Left ventricle myocardium inferior (tissue), 1 donor: Measurements from ENCODE around the gene STXBP3. TPM values are rescaled to one million over a fixed set of nuclear protein-coding genes. Genes with fewer than 3 reads are reported as not detected.

Experiments
- DNase-seq: peaks from one replicate; pipeline ENCODE4 v3.0.0-alpha.2; 2020
- H3K27ac ChIP-seq: fragments of 200-600 bp; replicated peaks from 2 replicates; pipeline ENCODE4 v1.8.0; 2021
- H3K27me3 ChIP-seq: fragments of 200-600 bp; 2 replicates; pipeline ENCODE4 v1.8.0; 2021; ENCODE audit warnings: low read depth
- H3K36me3 ChIP-seq: fragments of 200-600 bp; 2 replicates; pipeline ENCODE4 v1.8.0; 2021
- H3K4me1 ChIP-seq: fragments of 200-600 bp; 2 replicates; pipeline ENCODE4 v1.8.0; 2021
- H3K4me3 ChIP-seq: fragments of 200-600 bp; 2 replicates; pipeline ENCODE4 v1.8.0; 2021; ENCODE audit warnings: mild to moderate bottlenecking, moderate library complexity
- H3K9me3 ChIP-seq: fragments of 200-600 bp; replicated peaks from 2 replicates; pipeline ENCODE4 v1.8.0; 2021
- intact Hi-C: fragments of 100-400 bp; cut with micrococcal nuclease; formaldehyde crosslinking; loops from one replicate; pipeline ENCODE4 v1.11.0; 2022
- total RNA-seq: library from RNA; stranded (reverse); fragmentation: NEBNext Ultra II Directional; extraction: Animal tissue kit (Norgen Biotek cat#: 25700); gene quantifications from one replicate; pipeline ENCODE4 v1.2.1, GENCODE V29; 2021
- TF ChIP-seq, protein P1 (sequence below): fragments of 200-600 bp; IDR thresholded peaks from 2 replicates; pipeline ENCODE4 v1.8.0; 2021; ENCODE audit warnings: antibody characterized with exemption, mild to moderate bottlenecking, borderline replicate concordance
- donor health status: DM: no; HTN: yes; CAD: no; lungs with severe emphysema.

Gene STXBP3
- total RNA-seq, 1 donor from 2014 or later: 26.8 TPM

DNA sequence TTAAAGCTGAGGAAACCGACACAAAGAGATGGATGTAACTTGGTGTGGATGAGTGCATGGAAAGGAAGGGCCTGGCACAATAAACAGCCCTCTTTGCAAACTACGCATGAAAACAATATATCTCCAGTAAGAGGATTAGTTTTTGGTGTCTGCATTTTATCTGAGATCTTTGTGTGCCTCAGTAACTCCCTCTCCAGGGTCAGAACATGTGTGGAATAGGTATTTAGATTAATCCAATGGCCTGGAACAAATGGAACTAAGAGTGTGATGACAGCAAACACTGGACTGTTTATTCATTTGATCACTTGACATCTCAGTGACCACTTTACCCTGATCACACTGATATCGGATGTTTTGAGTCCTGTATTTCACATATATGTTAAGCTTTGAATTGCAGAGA is 65.1 kb downstream of the STXBP3 start:
- H3K36me3 ChIP-seq: peaks cover 52% of the 10 kb centered on the region

DNA sequence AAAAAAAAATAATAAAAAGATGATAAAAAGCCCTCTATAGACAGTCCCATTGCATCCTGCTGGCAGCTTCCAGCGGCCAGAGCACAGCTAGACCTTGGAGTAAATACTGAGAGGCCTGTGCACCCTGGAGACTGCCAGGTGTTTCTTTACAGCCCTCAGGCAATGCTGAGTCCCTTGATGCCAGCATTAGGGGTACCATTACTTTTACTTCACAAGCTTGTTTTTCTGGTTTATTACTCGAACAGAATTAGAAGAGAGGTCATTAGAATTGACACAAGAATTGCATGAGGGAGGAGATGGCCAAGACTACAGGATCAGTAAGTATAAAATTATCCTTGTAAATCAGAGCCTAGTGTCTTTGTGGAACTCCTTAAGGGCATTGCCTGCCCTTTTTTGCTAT is 66.9 kb downstream of the STXBP3 start:
- intact Hi-C loops: no loop called here

More for the DNA sequence above, 65.1 kb downstream of the STXBP3 start:
- Histone ChIP-seq H3K27me3 (no peaks in the 10 kb centered on the region), H3K9me3 (no peaks in the 10 kb centered on the region), H3K4me3 (no peak overlapping the region), H3K4me1 (peaks cover 24% of the 10 kb centered on the region), H3K27ac (no peak overlapping the region)
- TF ChIP-seq, protein P1, sequence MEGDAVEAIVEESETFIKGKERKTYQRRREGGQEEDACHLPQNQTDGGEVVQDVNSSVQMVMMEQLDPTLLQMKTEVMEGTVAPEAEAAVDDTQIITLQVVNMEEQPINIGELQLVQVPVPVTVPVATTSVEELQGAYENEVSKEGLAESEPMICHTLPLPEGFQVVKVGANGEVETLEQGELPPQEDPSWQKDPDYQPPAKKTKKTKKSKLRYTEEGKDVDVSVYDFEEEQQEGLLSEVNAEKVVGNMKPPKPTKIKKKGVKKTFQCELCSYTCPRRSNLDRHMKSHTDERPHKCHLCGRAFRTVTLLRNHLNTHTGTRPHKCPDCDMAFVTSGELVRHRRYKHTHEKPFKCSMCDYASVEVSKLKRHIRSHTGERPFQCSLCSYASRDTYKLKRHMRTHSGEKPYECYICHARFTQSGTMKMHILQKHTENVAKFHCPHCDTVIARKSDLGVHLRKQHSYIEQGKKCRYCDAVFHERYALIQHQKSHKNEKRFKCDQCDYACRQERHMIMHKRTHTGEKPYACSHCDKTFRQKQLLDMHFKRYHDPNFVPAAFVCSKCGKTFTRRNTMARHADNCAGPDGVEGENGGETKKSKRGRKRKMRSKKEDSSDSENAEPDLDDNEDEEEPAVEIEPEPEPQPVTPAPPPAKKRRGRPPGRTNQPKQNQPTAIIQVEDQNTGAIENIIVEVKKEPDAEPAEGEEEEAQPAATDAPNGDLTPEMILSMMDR: no peak
- intact Hi-C loops: no loop called here
- no peak for DNase-seq

DNA sequence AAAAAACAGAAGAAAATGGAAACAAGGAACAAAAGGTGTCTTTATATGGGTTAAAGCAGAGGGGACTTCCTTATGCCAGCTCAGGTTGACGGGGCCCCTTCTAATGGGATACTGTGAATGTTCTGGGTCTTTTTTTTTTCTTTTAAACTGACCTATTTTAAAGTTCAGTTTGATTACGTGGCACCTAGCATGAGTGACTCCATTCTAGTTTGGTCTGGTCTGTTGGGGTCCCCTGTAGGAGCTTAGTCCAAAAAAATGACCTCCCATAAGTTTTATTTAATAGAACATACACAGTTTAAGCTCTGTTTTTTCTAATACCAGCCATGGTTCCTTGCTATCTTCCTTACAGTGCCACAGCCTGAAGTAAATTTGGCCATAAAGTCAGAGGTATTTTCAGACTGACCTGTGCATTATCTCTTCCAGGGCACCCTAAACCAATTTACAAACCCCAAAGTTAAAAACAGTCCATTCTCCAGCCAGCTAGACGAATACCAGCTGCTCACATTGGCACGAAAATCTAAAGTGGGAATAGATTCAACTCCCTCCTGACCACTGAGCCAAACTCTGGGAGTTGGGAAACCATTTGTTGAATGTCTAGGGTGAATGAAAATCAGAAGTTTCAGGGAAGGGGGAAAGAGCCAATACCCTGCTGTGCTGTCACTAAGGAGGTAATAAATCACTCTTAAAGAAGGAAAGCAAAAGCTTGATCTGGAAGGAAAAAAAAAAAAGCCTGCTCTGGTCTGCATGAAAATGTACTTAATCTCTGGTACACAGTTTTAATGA is 68.1 kb downstream of the STXBP3 start:
- peak overlapping the region; percentile 85 for H3K27ac ChIP-seq
- H3K9me3 ChIP-seq: no peaks in the 10 kb centered on the region
- H3K27me3 ChIP-seq: no peaks in the 10 kb centered on the region
- no peak overlapping the region for H3K4me3 ChIP-seq
- peaks cover 31% of the 10 kb centered on the region for H3K4me1 ChIP-seq
- no peak for DNase-seq
- intact Hi-C loops: no loop called here
- TF ChIP-seq, protein P1: no peak
- peaks cover 26% of the 10 kb centered on the region for H3K36me3 ChIP-seq

More for the DNA sequence above, 66.9 kb downstream of the STXBP3 start:
- H3K4me1 ChIP-seq: peaks cover 31% of the 10 kb centered on the region
- TF ChIP-seq, protein P1: no peak
- H3K4me3 ChIP-seq: no peak overlapping the region
- no peaks in the 10 kb centered on the region for H3K27me3 ChIP-seq
- H3K9me3 ChIP-seq: no peaks in the 10 kb centered on the region
- peaks cover 35% of the 10 kb centered on the region for H3K36me3 ChIP-seq
- no peak overlapping the region for H3K27ac ChIP-seq
- no peak for DNase-seq

DNA sequence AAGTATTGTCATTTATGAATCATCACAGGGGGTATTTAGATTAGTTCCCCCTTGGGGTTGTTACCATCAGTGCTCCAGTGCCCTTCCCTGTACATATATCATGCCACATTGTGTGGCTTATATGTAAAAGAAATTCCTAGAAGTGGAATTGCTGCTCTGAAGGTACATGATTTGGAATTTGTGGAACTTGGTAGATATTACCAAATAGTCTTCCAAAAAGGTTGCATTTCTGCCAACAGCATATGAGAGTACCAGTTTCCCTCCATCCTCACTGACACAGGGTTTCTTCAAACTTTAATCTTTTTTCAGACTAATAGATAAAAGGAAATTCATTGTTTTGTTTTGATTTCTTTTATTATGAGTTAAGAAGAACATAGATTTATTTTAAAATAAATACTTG is 69.1 kb downstream of the STXBP3 start:
- no peaks in the 10 kb centered on the region for H3K27me3 ChIP-seq
- H3K4me1 ChIP-seq: peaks cover 31% of the 10 kb centered on the region
- peak overlapping the region; percentile 85 for H3K27ac ChIP-seq
- no peaks in the 10 kb centered on the region for H3K9me3 ChIP-seq
- intact Hi-C loops: no loop called here
- H3K36me3 ChIP-seq: peaks cover 16% of the 10 kb centered on the region
- H3K4me3 ChIP-seq: no peak overlapping the region
- TF ChIP-seq, protein P1: no peak
- DNase-seq: no peak

DNA sequence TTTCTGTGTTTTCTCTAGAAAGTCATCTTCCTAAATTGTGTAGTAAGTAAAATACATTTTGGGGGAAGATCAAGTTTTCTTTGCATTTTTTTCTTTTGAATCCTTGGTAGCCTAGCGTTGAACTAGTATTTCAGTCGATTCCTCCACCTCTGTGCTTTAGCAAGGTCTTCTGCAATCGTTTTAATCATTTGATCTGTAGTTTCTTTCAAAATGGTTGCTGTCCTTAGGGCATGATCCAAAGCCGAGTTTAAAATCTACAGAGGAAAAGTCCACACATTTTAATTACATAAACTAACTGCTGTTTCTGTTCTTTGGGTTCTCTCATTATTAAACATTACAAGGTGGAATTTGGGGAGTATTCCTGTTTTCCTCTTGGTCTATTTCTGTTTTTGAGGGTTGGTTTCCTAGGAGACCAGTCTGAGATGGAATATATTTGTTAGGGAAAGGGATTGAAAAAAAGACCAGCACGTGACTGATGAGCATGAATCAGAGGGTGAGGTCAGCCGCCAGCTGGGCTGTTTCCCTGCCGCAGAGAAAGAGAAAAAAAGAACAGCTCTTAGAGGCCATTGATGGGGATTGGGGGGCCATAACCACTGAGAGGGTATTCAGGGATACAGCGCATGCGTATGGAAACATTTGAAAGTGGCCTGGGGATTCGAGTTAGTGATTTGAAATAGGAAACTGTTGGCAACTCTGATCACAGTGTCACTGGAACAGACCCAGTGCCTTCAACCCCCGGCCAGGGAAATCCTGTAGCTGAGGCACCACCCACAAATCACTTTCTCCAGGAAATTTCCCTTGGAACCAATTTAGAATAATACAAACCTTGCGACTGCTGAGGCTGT is 69.8 kb downstream of the STXBP3 start:
- Histone ChIP-seq H3K27me3 (no peaks in the 10 kb centered on the region), H3K9me3 (no peaks in the 10 kb centered on the region), H3K4me1 (peaks cover 31% of the 10 kb centered on the region), H3K36me3 (peaks cover 9% of the 10 kb centered on the region), H3K27ac (peak overlapping the region; percentile 85), H3K4me3 (peak overlapping the region; percentile 51)
- intact Hi-C loops: no loop called here
- peak; percentile 66 for DNase-seq
- TF ChIP-seq, protein P1: no peak
